ENCODE data around the gene MYOD1. TPM values are rescaled to one million over a fixed set of nuclear protein-coding genes. Genes with fewer than 3 reads are reported as not detected.

MYOD1 gene
- total RNA-seq, 2 donors from 2014 or later = 0.28 TPM; not detected in 1

DNA sequence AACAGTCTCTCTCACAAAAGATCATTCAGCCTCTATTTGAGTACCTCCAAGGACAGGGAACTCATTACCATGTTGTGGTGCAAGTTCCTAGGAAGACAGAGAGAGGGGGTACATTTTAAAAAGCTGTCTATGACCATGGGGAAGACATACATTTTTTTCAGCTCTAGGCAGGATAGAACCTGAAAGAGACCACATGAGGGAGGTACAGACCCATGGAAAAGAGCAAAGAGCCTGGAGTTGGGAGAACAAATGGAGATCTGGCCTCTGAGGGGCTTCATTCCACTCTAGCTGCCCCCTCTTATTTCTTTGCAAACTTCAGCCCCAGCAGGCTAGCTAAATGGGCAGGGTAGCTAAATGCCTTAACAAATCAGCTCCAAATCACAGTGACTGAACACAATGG lies 51.5 kb downstream of the MYOD1 start:
- Histone ChIP-seq H3K4me1 (replicated peaks) (no peaks in the 10 kb centered on the region), H3K27ac (no peak overlapping the region), H3K9me3 (no peaks in the 10 kb centered on the region), H3K27me3 (replicated peaks; ENCODE audit: insufficient read depth) (no peaks in the 10 kb centered on the region), H3K4me3 (no peak overlapping the region), H3K36me3 (no peaks in the 10 kb centered on the region)
- no peak for DNase-seq (ENCODE audit: low spot score)
- intact Hi-C loops (cut with DNase I) = no loop called here
- TF ChIP-seq, protein P1, sequence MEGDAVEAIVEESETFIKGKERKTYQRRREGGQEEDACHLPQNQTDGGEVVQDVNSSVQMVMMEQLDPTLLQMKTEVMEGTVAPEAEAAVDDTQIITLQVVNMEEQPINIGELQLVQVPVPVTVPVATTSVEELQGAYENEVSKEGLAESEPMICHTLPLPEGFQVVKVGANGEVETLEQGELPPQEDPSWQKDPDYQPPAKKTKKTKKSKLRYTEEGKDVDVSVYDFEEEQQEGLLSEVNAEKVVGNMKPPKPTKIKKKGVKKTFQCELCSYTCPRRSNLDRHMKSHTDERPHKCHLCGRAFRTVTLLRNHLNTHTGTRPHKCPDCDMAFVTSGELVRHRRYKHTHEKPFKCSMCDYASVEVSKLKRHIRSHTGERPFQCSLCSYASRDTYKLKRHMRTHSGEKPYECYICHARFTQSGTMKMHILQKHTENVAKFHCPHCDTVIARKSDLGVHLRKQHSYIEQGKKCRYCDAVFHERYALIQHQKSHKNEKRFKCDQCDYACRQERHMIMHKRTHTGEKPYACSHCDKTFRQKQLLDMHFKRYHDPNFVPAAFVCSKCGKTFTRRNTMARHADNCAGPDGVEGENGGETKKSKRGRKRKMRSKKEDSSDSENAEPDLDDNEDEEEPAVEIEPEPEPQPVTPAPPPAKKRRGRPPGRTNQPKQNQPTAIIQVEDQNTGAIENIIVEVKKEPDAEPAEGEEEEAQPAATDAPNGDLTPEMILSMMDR (IDR thresholded peaks at IDR 0.05) = no peak
- no peak for TF ChIP-seq POLR2A (IDR thresholded peaks at IDR 0.05)
- no peak for TF ChIP-seq POLR2AphosphoS5 (IDR thresholded peaks at IDR 0.05)

DNA sequence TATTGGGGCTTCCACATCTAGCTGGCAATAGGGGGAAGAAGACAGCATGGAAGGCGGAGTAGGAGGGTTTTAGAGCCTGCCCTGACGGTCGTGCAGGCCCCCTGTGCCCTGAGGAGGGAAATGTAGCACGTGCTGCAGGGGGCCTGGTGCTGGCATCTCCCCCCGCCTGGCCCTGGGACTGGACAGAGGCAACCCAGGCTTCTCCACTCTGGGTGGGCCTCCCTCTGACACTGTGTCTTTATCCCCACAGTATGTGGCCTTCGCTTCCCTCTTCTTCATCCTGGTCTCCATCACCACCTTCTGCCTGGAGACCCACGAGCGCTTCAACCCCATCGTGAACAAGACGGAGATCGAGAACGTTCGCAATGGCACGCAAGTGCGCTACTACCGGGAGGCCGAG lies 52.0 kb downstream of the MYOD1 start:
- no peaks in the 10 kb centered on the region for H3K9me3 ChIP-seq
- 97% methylated on average over 17 of the region's 17 CpGs for WGBS
- no peak overlapping the region for H3K27ac ChIP-seq
- intact Hi-C loops (cut with DNase I) = no loop called here
- H3K27me3 ChIP-seq (replicated peaks; ENCODE audit: insufficient read depth) = no peaks in the 10 kb centered on the region
- no peak for TF ChIP-seq POLR2AphosphoS5 (IDR thresholded peaks at IDR 0.05)
- no peaks in the 10 kb centered on the region for H3K4me1 ChIP-seq (replicated peaks)
- no peaks in the 10 kb centered on the region for H3K36me3 ChIP-seq
- H3K4me3 ChIP-seq = no peak overlapping the region
- DNase-seq (ENCODE audit: low spot score) = no peak

Other genes with a start within 250 kb of the MYOD1 start
- gene ABCC8, start 242.7 kb upstream of the MYOD1 start, total RNA-seq = 10 to 100 TPM in 1 of 2 donors, 1 to 10 TPM in 1; 5.7 to 10.2 TPM
- gene USH1C, start 175.2 kb upstream of the MYOD1 start, total RNA-seq = not detected
- gene OTOG, start 172.3 kb upstream of the MYOD1 start, total RNA-seq = under 1 TPM in 1 of 2 donors, not detected in 1; 0.34 TPM
- gene KCNC1, start 15.2 kb downstream of the MYOD1 start, total RNA-seq = 1 to 10 TPM in 1 of 2 donors, not detected in 1; 3.0 TPM